Endothelial cell (in vitro differentiated cells): Measurements from ENCODE around the gene RSRC1. TPM values are rescaled to one million over a fixed set of nuclear protein-coding genes. Genes with fewer than 3 reads are reported as not detected.
"Not testable (repeated sequence)": the region's sequence is repeated elsewhere in the genome, so short reads cannot be mapped to it uniquely, and the experiment has no call there.

Experiments
- DNase-seq: peaks from one replicate; pipeline ENCODE4 v3.0.0; 2021; ENCODE audit warnings: low spot score
- H3K27ac Mint-ChIP-seq: one replicate; pipeline ENCODE4 v1.8.0; 2021; ENCODE audit warnings: mixed read lengths, inconsistent platforms; ENCODE audit not compliant: unreplicated experiment
- H3K27me3 Mint-ChIP-seq: one replicate; pipeline ENCODE4 v1.8.0; 2021; ENCODE audit warnings: mild to moderate bottlenecking, moderate library complexity, mixed read lengths, inconsistent platforms; ENCODE audit not compliant: unreplicated experiment
- H3K36me3 Mint-ChIP-seq: one replicate; pipeline ENCODE4 v1.8.0; 2021; ENCODE audit warnings: mild to moderate bottlenecking, low read depth, mixed read lengths, inconsistent platforms; ENCODE audit not compliant: unreplicated experiment
- H3K4me1 Mint-ChIP-seq: one replicate; pipeline ENCODE4 v1.8.0; 2021; ENCODE audit warnings: mild to moderate bottlenecking, mixed read lengths, inconsistent platforms; ENCODE audit not compliant: unreplicated experiment
- H3K4me3 Mint-ChIP-seq: one replicate; pipeline ENCODE4 v1.8.0; 2021; ENCODE audit warnings: mild to moderate bottlenecking, mixed read lengths, inconsistent platforms; ENCODE audit not compliant: unreplicated experiment
- H3K9me3 Mint-ChIP-seq: one replicate; pipeline ENCODE4 v1.8.0; 2021; ENCODE audit warnings: mixed read lengths, inconsistent platforms; ENCODE audit not compliant: unreplicated experiment
- total RNA-seq: library from RNA; stranded (reverse); fragmentation: NEBNext Ultra II Directional; extraction: Animal tissue kit (Norgen Biotek cat#: 25700); gene quantifications from one replicate; pipeline ENCODE4 v1.2.1, GENCODE V29; 2021; ENCODE audit not compliant: unreplicated experiment
- TF ChIP-seq, protein P1 (sequence below): fragments of 200-600 bp; sonication (generic); IDR thresholded peaks from one replicate; pipeline ENCODE4 v1.5.0; 2021; ENCODE audit warnings: antibody characterized with exemption; ENCODE audit not compliant: unreplicated experiment

Gene RSRC1
- total RNA-seq, 1 donor from 2014 or later = 24.7 TPM

DNA sequence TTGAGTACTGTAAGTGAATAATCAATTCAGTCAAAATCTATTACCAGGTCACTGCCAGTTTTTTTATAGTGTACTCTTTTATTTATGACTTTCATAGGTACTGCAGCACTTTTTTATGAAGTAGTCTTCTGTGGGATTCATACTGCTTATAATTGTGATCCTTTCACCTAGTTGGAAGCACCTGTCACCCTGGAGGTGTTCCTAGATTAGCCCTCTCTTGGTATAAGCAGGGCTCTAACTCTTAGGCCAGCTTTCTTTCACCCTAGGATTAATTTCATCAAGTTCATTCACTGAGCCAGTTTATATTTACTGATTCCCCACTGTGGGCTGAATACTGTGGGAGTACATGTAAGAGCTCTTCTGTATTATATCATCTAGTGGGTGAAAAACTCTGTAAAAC, 395.2 kb downstream of the RSRC1 start:
- Mint-ChIP-seq H3K27ac (no peak overlapping the region), H3K4me3 (no peak overlapping the region), H3K36me3 (no peaks in the 10 kb centered on the region), H3K9me3 (no peaks in the 10 kb centered on the region), H3K27me3 (no peaks in the 10 kb centered on the region), H3K4me1 (peaks cover 7% of the 10 kb centered on the region)
- TF ChIP-seq, protein P1, sequence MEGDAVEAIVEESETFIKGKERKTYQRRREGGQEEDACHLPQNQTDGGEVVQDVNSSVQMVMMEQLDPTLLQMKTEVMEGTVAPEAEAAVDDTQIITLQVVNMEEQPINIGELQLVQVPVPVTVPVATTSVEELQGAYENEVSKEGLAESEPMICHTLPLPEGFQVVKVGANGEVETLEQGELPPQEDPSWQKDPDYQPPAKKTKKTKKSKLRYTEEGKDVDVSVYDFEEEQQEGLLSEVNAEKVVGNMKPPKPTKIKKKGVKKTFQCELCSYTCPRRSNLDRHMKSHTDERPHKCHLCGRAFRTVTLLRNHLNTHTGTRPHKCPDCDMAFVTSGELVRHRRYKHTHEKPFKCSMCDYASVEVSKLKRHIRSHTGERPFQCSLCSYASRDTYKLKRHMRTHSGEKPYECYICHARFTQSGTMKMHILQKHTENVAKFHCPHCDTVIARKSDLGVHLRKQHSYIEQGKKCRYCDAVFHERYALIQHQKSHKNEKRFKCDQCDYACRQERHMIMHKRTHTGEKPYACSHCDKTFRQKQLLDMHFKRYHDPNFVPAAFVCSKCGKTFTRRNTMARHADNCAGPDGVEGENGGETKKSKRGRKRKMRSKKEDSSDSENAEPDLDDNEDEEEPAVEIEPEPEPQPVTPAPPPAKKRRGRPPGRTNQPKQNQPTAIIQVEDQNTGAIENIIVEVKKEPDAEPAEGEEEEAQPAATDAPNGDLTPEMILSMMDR = no peak
- no peak for DNase-seq

GRCh38 chr3:158506456-158506855, 396.6 kb downstream of the RSRC1 start:
- no peaks in the 10 kb centered on the region for H3K9me3 Mint-ChIP-seq
- no peak overlapping the region for H3K27ac Mint-ChIP-seq
- peaks cover 7% of the 10 kb centered on the region for H3K4me1 Mint-ChIP-seq
- TF ChIP-seq, protein P1 = no peak
- H3K27me3 Mint-ChIP-seq = no peaks in the 10 kb centered on the region
- H3K36me3 Mint-ChIP-seq = no peaks in the 10 kb centered on the region
- DNase-seq = no peak
- H3K4me3 Mint-ChIP-seq = no peak overlapping the region

DNA sequence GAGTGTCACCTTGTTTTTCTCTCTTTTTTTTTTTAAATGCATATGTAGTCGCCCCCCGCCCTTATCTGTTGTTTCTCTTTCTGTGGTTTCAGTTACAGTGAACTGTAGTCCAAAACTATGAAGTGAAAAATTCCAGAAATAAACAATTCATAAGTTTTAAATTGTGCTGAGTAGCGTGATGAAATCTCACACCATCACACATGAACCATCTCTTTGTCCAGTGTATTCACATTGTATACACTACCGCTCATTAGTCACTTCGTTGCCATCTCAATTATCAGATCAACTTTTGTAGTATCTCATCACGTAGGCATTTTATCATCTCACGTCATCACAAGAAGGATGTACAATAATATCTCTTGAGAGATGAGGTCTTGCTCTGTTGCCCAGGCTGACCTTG, 398.6 kb downstream of the RSRC1 start:
- TF ChIP-seq, protein P1 = no peak
- Mint-ChIP-seq H3K27ac (no peak overlapping the region), H3K36me3 (no peaks in the 10 kb centered on the region), H3K4me3 (no peak overlapping the region), H3K4me1 (no peaks in the 10 kb centered on the region), H3K27me3 (no peaks in the 10 kb centered on the region), H3K9me3 (no peaks in the 10 kb centered on the region)
- no peak for DNase-seq

GRCh38 chr3:158509891-158510290, 400.0 kb downstream of the RSRC1 start:
- Mint-ChIP-seq H3K36me3 (no peaks in the 10 kb centered on the region), H3K4me3 (no peak overlapping the region), H3K27ac (no peak overlapping the region), H3K4me1 (no peaks in the 10 kb centered on the region), H3K9me3 (no peaks in the 10 kb centered on the region), H3K27me3 (no peaks in the 10 kb centered on the region)
- DNase-seq = no peak
- TF ChIP-seq, protein P1 = no peak

- H3K9me3 Mint-ChIP-seq, DNase-seq, H3K27me3 Mint-ChIP-seq, H3K4me3 Mint-ChIP-seq, H3K4me1 Mint-ChIP-seq, H3K36me3 Mint-ChIP-seq, H3K27ac Mint-ChIP-seq: not testable (repeated sequence)
Observed at GRCh38 chr3:158516729-158517128, 406.8 kb downstream of the RSRC1 start.

- Mint-ChIP-seq H3K4me3 (no peak overlapping the region), H3K36me3 (peaks cover 5% of the 10 kb centered on the region), H3K27me3 (no peaks in the 10 kb centered on the region), H3K9me3 (no peaks in the 10 kb centered on the region), H3K27ac (no peak overlapping the region), H3K4me1 (no peaks in the 10 kb centered on the region)
- TF ChIP-seq, protein P1 = no peak
- DNase-seq = no peak
Observed at GRCh38 chr3:158519776-158520175, 409.9 kb downstream of the RSRC1 start.
